DND-41 (cell line): ENCODE data around the gene TNXB.
"Not testable (repeated sequence)": the region's sequence is repeated elsewhere in the genome, so short reads cannot be mapped to it uniquely, and the experiment has no call there.

ENCODE experiments used
- ATAC-seq: fragments of 200-7000 bp; cut with Tn5 transposase; 3 replicates; pipeline ENCODE4 v1.9.1; 2021; ENCODE audit warnings: low read depth; ENCODE audit not compliant: insufficient read depth
- DNase-seq: peaks from one replicate; pipeline ENCODE4 v3.0.0-alpha.2; 2020
- H2AFZ ChIP-seq: 2 replicates; pipeline ENCODE4 v1.6.0; 2012; ENCODE audit warnings: low read depth, low read length
- H3K27ac ChIP-seq: 2 replicates; pipeline ENCODE4 v1.5.1; 2012; ENCODE audit warnings: low read length, inconsistent platforms
- H3K27me3 ChIP-seq: fragments of 200-600 bp; sonication (generic); 2 replicates; pipeline ENCODE4 v1.6.0; 2012; ENCODE audit warnings: low read length, mild to moderate bottlenecking, inconsistent platforms; ENCODE audit not compliant: insufficient read depth, poor library complexity
- H3K36me3 ChIP-seq: 2 replicates; pipeline ENCODE4 v1.5.1; 2012; ENCODE audit warnings: low read length, inconsistent platforms; ENCODE audit not compliant: insufficient read depth
- H3K4me1 ChIP-seq: 2 replicates; pipeline ENCODE4 v1.5.1; 2012; ENCODE audit warnings: mild to moderate bottlenecking, low read length; ENCODE audit not compliant: insufficient read depth
- H3K4me2 ChIP-seq: 2 replicates; pipeline ENCODE4 v1.6.0; 2012; ENCODE audit warnings: mild to moderate bottlenecking, moderate library complexity, low read length, inconsistent platforms; ENCODE audit not compliant: insufficient read depth
- H3K4me3 ChIP-seq, 2 experiments: fragments of 200-600 bp in 1 of 2; shearing (Covaris generic) in 1 of 2; 2 replicates each; pipeline ENCODE4 v1.5.1; 2012 to 2016; ENCODE audit warnings: inconsistent platforms in 2 of 2, low read length in 2 of 2, mild to moderate bottlenecking in 2 of 2, low read depth in 1 of 2, moderate library complexity in 1 of 2
- H3K79me2 ChIP-seq: 2 replicates; pipeline ENCODE4 v1.6.0; 2012; ENCODE audit warnings: low read length, inconsistent platforms; ENCODE audit not compliant: insufficient read depth
- H3K9ac ChIP-seq: 2 replicates; pipeline ENCODE4 v1.6.0; 2012; ENCODE audit warnings: low read depth, mild to moderate bottlenecking, inconsistent platforms, low read length, moderate library complexity
- H3K9me3 ChIP-seq: 2 replicates; pipeline ENCODE4 v1.5.1; 2012; ENCODE audit warnings: low read length, moderate library complexity, mild to moderate bottlenecking, inconsistent platforms; ENCODE audit not compliant: insufficient read depth, severe bottlenecking
- H4K20me1 ChIP-seq: 2 replicates; pipeline ENCODE4 v1.6.0; 2012; ENCODE audit warnings: low read length; ENCODE audit not compliant: insufficient read depth

The TNXB gene

DNA sequence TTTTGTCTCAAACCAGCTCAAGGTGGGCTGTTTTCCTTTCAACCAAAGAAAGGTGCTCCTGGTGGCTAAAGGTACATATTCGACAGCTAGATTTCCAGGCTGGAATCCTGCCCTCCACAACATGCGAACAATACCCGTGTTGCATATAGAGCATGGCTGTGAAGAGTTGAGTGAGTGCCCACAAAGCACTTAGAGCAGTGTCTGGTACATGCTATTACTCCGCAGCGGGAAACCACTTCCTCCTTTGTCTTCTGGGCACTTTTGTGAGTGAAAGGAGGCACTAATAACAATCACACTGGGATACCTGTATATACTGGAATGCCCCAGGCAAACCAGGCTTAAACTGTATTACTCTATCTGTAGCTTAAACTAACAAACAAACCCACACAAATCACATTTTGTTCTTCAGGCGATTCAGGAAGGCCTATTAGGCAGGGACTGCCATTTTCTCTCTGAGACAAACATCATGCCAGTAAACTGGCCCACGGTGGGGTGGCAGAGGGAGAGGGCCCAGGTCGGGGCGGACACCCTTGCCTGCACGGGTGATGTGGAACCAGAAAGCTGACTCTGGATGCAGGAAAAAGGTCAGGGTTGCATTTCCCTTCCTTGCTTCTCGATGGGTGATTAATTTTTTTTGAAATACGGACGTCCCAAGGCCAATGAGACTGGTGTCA is 104.1 kb downstream of the TNXB start:
- H2AFZ ChIP-seq, DNase-seq, H3K36me3 ChIP-seq, H3K9ac ChIP-seq, H3K27ac ChIP-seq, H4K20me1 ChIP-seq, H3K27me3 ChIP-seq, H3K79me2 ChIP-seq, H3K9me3 ChIP-seq, H3K4me3 ChIP-seq, H3K4me1 ChIP-seq, H3K4me2 ChIP-seq: not testable (repeated sequence)
- peak; percentile 90 for ATAC-seq

DNA sequence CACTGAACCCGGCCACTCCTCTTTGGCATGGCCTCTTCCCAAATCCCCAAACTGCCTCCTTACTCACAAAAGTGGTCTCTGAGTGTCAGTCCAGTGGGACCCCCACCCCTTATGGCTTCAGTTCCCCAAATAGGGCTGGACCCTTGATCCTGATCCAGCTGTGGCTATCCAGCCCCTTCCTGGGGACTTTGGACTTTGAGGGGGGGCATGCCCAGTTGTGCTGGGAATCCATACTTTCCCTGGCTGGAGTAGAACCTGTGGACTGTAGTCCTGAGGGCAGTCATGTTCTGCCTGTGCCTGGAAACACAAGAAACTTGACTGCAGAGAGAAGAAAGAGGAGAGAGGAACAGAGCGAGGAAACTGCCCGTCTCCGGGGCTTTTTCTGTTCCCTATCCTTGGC is 104.7 kb downstream of the TNXB start:
- not testable (repeated sequence) for H3K4me2 ChIP-seq, H3K27me3 ChIP-seq, H3K27ac ChIP-seq, H2AFZ ChIP-seq, H3K9ac ChIP-seq, DNase-seq, ATAC-seq, H3K4me1 ChIP-seq, H3K4me3 ChIP-seq, H4K20me1 ChIP-seq, H3K79me2 ChIP-seq, H3K36me3 ChIP-seq, H3K9me3 ChIP-seq

DNA sequence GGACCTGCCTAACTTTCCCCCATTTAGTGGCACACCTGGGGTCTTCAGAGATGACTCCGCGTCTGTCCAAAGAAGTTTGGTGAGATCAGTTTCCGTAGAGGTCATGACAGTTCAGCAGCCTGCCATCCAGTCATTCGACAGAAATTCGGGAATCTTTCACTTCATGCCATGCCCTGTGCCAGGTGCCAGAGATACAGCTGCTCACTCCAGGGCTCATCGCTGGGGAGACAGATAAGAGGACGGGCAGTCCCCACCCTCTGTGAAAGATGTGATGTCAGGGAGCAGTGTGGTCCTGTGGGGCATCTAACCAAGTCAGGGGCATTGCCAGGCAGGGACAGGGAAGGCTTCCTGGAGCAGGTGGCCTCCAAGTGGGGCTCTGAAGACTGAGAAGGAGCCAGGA is 105.8 kb downstream of the TNXB start:
- H3K9me3 ChIP-seq, H2AFZ ChIP-seq, H3K36me3 ChIP-seq, H4K20me1 ChIP-seq, H3K79me2 ChIP-seq, DNase-seq, H3K4me1 ChIP-seq, ATAC-seq, H3K27ac ChIP-seq, H3K27me3 ChIP-seq, H3K4me3 ChIP-seq, H3K4me2 ChIP-seq, H3K9ac ChIP-seq: not testable (repeated sequence)

DNA sequence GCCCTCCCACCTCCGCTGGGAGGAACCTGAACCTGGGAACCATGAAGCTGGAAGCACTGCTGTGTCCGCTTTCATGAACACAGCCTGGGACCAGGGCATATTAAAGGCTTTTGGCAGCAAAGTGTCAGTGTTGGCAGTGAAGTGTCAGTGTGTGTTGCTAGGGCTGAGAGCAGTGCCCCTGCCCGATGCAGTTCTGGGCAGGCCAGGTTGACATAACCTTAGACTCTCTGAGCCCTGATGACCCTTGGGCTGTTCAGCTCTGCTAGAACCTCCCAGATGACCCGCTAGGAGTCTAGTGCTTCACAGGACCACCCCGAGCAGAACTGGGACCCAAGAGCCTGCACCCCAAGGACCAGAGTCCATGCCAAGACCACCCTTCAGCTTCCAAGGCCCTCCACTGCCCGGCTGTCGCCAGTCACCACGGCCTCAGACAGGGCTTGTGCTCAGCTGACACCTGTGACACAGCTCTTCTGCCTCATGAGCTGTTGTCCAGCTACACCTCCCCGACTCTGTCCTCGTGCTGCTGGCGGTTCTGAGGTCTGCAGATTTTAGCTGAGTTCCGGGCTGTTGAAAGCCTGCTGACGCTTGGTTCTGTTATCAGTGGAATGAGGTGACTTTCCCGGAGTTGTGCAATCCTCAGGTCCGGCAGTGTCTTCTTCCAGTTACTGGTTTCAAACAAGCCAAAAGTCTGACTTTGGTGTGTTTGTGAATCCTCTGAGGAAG is 106.4 kb downstream of the TNXB start:
- not testable (repeated sequence) for DNase-seq, H3K9me3 ChIP-seq, H3K79me2 ChIP-seq, H3K4me2 ChIP-seq, H2AFZ ChIP-seq, H3K27me3 ChIP-seq, H3K27ac ChIP-seq, H3K4me1 ChIP-seq, H3K9ac ChIP-seq, ATAC-seq, H4K20me1 ChIP-seq, H3K36me3 ChIP-seq, H3K4me3 ChIP-seq

DNA sequence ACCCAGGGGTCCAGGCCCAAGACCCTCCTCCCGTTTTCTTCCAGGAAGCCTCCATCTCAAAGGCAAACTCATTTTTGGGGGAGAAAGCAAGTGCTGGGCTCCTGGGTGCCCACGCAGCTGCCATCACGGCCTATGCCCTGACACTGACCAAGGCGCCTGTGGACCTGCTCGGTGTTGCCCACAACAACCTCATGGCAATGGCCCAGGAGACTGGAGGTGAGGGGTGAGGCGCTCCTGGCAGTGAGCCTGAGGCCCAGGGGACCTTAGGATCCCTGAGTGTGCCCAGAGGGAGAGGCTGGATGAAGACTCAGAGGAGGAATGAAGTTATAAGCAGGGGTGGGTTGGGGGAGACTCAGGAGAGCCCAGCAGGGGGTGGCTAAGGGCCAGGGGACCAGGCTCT is 112.8 kb downstream of the TNXB start:
- H3K4me2 ChIP-seq, H3K4me3 ChIP-seq, H3K9me3 ChIP-seq, DNase-seq, H3K27me3 ChIP-seq, H3K9ac ChIP-seq, H3K27ac ChIP-seq, H3K36me3 ChIP-seq, ATAC-seq, H3K4me1 ChIP-seq, H4K20me1 ChIP-seq, H2AFZ ChIP-seq, H3K79me2 ChIP-seq: not testable (repeated sequence)

DNA sequence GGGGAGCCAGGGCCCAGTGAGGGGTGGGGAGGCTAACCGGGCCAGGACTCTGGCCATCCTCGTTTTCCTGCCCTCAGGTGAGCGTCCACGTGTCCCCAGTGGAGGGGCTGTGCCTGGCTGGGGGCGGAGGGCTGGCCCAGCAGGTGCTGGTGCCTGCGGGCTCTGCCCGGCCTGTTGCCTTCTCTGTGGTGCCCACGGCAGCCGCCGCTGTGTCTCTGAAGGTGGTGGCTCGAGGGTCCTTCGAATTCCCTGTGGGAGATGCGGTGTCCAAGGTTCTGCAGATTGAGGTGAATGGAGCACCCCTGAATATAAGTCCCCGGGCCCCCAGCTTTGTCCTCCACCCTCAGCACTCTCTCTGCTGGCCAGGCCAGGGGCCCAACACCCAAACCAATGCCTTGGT is 114.7 kb downstream of the TNXB start:
- H3K79me2 ChIP-seq, DNase-seq, ATAC-seq, H3K9ac ChIP-seq, H3K27me3 ChIP-seq, H3K4me2 ChIP-seq, H4K20me1 ChIP-seq, H2AFZ ChIP-seq, H3K9me3 ChIP-seq, H3K4me3 ChIP-seq, H3K4me1 ChIP-seq, H3K27ac ChIP-seq, H3K36me3 ChIP-seq: not testable (repeated sequence)
